Tibial nerve (tissue), 3 donors: Measurements from ENCODE around the gene GSK3B.

Source experiments
- POLR2A ChIP-seq, 2 donors: fragments of 450-650 bp; IDR thresholded peaks; one replicate each; pipeline ENCODE4 v1.6.1; 2017; ENCODE audit warnings: antibody characterized with exemption in 2 of 2, mild to moderate bottlenecking in 2 of 2, moderate library complexity in 2 of 2
- TF ChIP-seq, protein P1 (sequence below), 5 experiments: fragments of 200-600 bp in 3 of 5; fragments of 450-650 bp in 2 of 5; sonication (generic) in 3 of 5; IDR thresholded peaks; one replicate each; pipeline ENCODE4 v1.5.1; 2016 to 2019; ENCODE audit warnings: antibody characterized with exemption in 5 of 5, mild to moderate bottlenecking in 3 of 5, moderate library complexity in 2 of 5

DNA sequence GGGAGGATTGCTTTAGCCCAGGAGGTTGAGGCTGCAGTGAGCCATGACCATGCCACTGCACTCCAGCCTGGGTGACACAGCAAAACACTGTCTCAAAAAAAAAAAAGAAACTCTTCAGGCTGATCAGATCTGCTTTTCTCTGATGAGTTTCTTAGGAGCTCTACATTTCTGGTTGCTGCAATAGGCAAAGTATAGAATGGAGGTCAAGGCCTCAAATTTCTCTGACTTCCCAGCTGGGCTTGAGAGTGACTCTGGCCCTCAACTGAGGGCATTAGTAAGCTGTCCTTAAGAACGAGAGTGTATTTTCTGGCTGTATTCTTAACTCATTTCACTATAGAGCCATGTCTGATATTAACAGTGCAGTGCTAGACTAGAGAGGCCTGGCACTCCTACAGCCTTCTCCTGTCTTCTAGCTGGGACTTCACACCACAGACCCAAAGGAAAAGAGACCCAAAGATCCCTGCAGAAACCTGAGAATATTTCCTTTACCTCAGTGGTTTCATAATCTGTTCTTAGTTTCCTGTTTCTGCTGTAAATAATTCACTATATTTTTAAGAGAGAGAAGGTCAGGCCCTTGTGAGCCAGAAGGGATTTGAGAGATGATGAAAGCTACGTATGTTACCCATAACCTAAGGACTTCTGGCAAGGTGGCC lies 314.4 kb downstream of the GSK3B start:
- TF ChIP-seq, protein P1, sequence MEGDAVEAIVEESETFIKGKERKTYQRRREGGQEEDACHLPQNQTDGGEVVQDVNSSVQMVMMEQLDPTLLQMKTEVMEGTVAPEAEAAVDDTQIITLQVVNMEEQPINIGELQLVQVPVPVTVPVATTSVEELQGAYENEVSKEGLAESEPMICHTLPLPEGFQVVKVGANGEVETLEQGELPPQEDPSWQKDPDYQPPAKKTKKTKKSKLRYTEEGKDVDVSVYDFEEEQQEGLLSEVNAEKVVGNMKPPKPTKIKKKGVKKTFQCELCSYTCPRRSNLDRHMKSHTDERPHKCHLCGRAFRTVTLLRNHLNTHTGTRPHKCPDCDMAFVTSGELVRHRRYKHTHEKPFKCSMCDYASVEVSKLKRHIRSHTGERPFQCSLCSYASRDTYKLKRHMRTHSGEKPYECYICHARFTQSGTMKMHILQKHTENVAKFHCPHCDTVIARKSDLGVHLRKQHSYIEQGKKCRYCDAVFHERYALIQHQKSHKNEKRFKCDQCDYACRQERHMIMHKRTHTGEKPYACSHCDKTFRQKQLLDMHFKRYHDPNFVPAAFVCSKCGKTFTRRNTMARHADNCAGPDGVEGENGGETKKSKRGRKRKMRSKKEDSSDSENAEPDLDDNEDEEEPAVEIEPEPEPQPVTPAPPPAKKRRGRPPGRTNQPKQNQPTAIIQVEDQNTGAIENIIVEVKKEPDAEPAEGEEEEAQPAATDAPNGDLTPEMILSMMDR (IDR thresholded peaks at IDR 0.05), result no peak
- no peak for TF ChIP-seq POLR2A (IDR thresholded peaks at IDR 0.05)
